HG03378 (cell line): ENCODE results near the gene KRTAP16-1.

Experiments used
- ATAC-seq: cut with Tn5 transposase; IDR thresholded peaks from one replicate; pipeline ENCODE4 v1.9.1; 2021; ENCODE audit warnings: mild to moderate bottlenecking, moderate library complexity; ENCODE audit not compliant: unreplicated experiment

KRTAP16-1 gene

GRCh38 chr17:41331606-41332005 lies 22.5 kb upstream of the KRTAP16-1 start:
- no peak for ATAC-seq

GRCh38 chr17:41329279-41329948 lies 20.3 kb upstream of the KRTAP16-1 start:
- no peak for ATAC-seq

GRCh38 chr17:41328207-41328606 lies 19.1 kb upstream of the KRTAP16-1 start:
- no peak for ATAC-seq

GRCh38 chr17:41327411-41328120 lies 18.5 kb upstream of the KRTAP16-1 start:
- ATAC-seq = no peak

- no peak for ATAC-seq
These were observed 17.4 kb upstream of the KRTAP16-1 start for GRCh38 chr17:41326173-41327145.

DNA sequence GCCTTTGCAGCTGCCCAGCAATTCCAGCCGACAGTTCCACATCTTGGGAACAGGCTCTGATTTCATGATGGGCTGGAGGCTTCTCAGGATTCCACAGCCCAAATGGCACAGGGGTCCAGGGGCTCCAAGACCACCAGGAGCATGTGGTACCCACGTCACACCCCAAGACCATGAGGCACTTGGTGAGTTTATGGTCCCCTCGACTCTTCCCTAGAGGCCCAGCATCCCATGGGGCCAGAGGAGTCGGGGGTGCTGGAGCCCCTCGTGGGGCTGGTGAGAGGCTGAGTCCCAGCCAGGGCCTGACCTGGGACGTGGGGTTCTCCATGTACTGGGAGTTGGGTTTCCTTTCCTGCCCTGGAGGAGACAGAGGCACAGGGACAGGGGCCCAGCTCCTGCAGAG lies 16.5 kb upstream of the KRTAP16-1 start:
- ATAC-seq = no peak

DNA sequence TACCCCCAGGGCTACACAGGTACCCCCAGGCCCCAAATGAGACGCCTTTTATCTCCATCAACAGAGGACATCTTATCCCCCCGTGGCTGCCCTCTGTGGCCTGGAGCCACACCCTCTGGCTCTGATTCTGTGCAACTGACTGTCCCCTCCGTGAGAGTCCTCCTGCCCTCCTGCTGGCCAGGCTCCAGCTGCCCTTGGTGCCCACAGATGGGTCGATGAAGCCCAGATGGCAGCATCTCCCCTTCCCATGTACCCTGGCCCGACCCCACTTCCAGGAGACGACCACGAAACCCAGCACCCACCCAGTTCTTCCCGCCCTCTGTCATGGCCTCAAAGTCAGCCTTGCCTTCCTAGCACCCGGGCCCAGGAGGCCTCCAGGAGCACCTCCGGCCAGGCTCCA lies 16.0 kb upstream of the KRTAP16-1 start:
- ATAC-seq = no peak

DNA sequence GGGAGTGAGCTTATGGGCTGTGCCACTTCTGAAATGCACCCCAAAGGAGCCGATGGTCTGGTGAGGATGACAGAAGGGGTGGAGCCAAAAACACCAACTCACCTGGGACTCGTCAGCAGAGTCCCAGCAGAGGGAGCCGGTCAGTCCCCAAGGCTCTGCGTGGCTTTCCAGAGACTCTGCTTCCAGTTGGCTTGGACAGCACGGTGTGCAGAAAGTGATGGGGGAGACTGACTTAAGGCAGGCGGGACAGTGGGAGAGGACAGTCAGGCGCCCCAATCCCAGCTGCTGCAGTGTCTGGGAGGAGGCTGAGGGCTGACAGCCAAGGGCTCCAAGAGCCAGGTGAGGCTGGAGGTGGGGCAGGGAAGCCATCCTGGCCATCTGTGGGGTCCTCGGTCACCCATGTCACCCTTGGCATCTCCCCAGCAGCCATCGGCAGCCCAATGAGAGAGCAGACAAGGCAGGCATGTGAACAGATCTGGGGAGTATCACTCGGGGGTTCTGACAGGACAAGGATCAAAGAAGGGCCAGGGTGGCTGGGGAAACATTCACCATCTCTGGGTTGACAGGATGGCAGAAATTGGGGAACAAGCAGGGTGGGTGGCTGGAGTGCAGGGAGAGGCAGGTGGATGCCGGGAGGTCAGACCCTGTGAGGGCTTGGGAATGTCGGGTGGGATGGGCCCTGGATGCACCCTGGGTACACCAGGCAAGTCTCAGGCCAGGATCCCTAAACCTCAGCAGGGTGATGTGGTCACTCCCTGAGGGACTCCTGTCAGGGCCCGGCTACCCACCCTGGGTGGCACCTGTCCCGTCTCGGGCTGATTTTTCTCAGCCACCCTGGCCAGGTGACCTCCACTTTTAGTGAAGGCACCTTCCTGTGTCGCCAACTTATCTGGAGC lies 15.3 kb upstream of the KRTAP16-1 start:
- no peak for ATAC-seq

- ATAC-seq = no peak
These were observed 14.1 kb upstream of the KRTAP16-1 start for GRCh38 chr17:41322903-41323895.

DNA sequence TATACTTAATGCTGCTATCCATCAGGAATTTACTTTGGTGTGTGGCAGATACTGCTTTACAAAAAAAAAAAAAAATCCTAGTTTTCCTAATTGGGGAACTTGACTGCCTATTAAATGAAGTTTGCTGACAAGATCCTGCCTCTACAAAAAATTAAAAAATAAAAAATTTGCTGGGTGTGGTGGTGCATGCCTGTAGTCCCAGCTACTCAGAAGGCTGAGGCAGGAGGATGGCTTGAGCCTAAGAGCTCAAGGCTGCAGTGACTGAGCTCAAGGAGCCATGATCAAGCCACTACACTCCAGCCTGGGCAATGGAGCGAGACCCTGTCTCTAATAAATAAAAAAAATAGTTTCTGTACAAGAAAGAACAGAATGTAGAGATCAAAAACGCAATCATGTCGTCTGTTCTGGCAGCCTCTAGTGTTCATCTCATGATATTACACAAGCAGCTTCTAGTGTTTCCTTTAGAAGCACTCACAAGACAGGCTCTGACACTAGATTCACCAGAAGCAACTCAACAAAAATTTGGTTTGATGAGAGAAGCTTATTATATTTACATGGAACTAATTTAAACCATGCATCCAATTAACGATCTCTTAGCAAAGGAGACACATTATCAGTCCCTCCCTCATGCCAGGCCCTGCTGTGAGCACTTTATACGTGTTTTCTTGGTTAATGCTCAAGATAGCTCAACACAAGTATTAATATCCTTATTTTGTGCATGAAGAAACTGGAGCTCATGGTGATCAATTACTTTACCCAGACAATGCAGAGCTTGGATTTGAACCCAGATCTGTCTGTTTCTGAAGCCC lies 13.2 kb upstream of the KRTAP16-1 start:
- no peak for ATAC-seq

DNA sequence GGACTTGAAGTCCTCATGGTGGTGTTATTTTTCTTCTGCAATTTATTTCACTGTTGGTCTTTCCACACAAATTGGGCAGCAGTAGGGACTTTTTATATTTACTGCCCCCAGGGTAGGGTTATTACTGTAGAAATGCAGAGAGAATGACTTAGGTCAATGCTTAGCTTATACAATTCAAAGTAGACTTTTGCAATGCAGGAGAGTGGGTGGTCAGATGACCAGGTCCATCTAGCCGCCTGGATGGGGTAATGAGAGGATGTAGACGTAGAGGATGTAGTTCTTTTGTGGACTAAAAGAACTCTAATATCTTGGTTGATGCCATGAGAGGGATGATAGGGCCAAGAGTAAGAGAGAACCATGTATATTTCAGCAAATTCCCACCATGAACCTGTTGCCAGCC lies 9.1 kb upstream of the KRTAP16-1 start:
- no peak for ATAC-seq

DNA sequence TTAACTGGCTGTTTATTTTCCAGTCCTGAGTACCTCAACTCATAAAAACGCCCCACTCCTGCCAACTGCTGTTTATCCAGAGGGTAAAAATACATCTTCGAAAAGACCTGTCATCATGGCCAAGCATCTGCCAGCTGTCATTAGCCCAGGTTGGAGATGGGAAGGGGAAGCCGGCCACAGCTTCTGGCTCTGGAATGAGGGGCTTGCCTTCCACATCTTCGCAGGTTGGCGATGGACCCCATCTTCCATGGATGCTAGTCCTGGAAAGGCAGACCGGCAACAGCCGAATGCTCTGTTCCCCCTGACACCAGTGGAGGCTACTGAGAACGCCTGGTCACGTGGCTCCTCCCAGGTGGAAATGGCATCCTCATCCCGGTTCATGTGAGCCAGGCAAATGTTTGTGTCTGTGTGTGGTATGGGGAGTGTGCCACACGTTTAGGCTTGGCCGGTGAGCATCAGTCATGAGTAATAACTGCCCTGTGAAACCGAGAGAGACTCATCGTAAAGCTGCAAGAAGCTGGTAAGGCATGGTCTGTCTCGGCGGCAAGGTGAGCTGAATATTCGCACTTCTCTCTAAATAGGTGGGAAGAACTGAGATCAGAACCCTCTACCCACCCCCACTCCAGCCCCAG lies 6.8 kb upstream of the KRTAP16-1 start:
- ATAC-seq = no peak

GRCh38 chr17:41315204-41315794 lies 6.2 kb upstream of the KRTAP16-1 start, which contains the start of gene KRTAP17-1:
Gene KRTAP17-1, minus strand, starts transcription at chr17:41315710. Its CDS starts 60 bp downstream, at chr17:41315650.
- ATAC-seq = no peak

GRCh38 chr17:41311111-41311510 lies 2.0 kb upstream of the KRTAP16-1 start:
- ATAC-seq = no peak

DNA sequence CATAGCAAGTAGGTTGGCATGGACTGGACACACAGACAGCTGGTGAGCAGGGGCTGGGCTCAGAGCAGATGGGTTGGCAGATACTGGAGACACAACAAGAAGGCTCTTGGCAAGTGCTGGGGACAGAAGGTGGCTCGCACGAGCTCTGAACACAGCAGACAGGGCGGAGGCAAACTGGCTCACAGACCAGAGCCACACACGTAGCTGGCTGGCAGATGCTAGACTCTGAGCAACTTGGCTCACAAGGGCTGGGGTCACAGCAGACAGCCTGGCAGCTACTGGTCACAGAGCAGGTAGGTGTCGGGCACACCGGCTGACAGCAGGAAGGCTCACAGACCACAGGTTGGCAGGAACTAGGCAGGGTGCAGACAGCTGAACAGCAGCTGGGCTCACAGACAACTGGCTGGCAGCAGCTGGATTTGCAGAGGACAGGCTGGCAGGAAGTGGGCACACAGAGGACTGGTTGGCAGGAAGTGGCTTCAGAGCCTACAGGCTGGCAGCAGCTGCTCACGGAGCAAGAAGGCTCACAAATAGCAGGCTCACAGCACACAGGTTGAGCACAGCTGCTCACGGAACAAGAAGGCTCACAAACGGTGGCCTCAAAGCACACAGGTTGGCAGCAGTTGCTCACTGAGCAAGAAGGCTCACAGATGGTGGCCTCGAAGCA lies 725 bp downstream of the KRTAP16-1 start:
- no peak for ATAC-seq

DNA sequence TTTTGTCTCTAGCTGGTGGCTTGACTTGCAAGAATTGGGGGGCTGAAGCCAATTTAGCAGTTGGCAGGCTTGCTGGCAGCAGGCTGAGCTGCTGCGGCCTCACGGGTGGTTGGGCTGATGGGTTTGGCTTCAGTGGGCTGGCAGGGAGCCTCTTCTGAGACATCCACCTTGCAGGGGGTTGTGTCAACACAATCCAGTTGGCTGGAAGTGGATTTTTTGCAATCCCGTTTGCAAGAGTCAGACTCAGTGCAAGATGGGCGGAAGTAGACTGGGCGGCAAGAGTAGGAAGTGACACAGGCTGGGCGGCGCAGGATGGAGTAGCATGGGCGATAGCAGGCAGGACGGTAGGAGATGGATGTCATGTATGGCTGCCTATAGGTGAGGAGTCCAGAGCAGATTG lies 1.5 kb downstream of the KRTAP16-1 start:
- no peak for ATAC-seq

- no peak for ATAC-seq
These were observed 5.0 kb downstream of the KRTAP16-1 start for GRCh38 chr17:41304091-41304490.
